Amniotic stem cell (primary cell): ENCODE measurements around the gene CLBA1.
"Not testable (repeated sequence)": the region's sequence is repeated elsewhere in the genome, so short reads cannot be mapped to it uniquely, and the experiment has no call there.

Source experiments
- DNase-seq: peaks from one replicate; lab custom pipeline; 2025; lab: John Stamatoyannopoulos, UW

The CLBA1 gene

DNA sequence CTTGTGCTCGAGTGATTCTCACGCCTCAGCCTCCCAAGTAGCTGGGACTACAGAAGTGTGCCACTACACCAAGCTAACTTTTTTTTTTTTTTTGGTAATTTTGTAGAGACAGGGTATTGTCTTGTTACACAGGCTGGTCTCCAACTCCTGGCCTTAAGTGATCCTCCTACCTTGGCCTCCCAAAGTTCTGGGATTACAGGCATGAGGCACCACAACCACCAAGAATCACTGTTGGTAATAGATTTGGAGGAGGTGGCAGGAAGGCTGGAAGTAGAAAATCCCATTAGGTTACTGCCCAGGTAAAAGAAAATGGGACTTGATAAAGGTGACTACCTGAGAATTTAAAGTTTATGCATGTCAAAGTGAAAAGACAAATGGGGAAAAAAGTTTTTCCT, 36.7 kb downstream of the CLBA1 start:
- no peak for DNase-seq

DNA sequence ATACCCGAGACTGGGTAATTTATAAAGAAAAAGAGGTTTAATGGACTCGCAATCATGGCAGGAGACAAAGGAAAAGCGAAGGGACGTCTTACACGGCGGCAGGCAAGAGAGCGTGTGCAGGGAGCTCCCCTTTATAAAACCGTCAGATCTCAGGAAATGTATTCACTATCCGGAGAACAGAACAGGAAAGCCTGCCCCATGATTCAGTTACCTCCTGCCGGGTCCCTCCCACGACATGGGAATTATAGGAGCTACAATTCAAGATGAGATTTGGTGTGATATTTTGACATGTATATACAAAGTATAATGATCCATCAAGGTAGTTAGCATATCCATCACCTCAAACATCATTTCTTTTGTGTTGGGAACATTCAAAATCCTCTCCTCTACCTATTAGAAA, 37.6 kb downstream of the CLBA1 start:
- DNase-seq, result no peak

DNA sequence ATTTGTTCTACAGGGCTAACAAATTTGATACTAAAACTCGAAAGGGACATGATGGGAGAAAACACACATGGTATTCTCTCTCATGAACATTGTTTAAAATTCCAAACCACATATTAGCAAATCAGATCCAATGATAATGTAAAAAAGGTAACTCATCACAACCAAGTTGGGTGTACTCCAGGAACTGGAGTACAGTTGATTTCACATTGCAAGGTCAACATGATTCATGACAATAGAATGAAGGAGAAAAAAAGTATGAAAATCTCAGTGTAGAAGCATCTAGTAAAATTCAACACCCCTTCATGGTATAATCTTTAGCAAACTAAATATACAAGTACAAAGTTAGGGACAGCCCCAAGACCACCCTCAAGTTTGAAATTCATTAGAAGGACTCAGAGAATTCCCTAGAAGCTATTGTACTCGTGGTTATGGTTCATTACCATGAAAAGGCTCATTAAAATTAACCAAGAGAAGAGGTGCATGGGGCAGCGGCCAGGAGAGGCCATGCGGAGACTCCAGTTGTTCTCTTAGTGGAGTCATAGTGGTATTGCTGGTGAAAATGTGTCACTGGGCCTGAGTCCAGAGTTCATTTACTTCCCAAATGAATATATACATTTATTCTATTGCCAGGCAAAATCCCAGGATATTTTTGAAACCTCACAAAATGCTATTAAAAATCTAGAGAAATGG, 38.3 kb downstream of the CLBA1 start:
- no peak for DNase-seq

DNA sequence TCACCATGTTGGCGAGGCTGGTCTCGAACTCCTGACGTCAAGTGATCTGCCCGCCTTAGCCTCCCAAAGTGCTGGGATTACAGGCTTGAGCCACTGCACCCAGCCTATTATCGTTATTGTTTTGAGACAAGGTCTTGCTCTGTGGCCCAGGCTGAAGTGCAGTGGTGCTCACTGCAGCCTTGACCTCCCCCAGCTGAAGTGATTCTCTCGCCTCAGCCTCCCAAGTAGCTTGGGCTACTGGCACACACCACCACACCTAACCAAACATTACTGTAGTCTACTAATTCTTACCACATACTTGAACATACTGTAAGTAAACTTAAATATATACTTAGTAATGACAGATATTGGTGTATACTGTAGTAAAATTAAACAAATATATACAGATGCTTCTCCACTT, 39.8 kb downstream of the CLBA1 start:
- DNase-seq, result no peak

DNA sequence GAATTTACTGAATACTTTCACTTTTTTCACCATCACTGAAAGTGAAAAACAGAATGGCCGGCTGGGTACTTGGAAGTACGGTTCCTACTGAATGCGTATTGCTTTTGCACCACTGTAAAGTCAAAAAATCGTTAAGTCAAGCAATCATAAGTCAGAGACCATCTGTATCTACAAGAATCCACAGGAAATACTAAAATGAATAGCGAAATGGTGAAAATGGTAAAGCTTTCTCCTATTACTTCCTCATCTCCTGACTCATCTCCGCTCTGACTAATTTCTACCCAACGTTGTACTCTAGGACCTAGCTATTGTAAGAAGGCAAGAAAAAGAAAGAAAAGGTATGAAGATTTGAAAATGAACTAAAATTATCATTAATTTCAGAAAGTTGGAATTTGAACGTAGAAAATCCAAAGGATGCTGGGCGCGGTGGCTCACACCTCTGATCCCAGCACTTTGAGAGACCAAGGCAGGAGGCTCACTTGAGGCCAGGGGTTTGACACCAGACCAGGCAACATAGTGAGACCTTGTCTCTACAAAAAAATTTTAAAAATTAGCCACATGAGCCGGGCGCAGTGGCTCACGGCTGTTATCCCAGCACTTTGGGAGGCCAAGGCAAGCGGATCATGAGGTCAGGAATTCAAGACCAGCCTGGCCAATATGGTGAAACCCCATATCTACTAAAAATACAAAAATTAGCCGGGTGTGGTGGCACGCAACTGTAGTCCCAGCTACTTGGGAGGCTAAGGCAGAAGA, 40.6 kb downstream of the CLBA1 start:
- DNase-seq, result no peak

DNA sequence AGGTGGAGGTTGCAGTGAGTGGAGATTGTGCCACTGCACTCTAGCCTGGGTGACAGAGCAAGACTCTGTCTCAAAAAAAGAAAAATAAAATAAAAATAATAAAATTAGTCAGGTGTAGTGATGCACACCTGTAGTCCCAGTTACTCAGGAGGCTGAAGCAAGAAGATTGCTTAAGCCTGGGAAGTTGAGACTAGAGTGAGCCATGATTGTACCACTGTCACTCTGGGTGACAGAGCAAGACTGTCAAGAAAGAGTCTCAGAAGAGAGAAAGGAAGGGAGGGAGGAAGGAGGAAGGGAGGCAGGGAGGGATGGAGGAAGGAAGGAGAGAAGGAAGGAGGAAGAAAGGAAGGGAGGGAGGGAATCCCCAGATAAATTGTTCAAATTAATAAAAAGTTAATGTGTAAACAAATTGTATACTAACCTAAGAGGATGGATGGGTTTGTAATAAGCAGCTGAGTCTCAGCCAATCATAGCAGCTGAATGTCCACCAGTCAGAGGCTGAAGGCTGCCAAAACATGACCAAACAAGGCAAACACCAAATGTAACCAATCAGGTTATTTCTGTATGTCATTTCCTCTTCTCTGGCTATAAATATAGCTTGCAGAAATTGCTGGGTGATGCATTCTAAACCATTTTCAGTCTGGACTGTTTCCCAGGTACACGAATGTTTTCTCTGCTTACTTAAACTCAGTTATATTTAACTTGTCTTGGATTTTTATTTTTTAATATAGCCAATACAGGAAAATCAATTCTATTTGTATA, 41.4 kb downstream of the CLBA1 start:
- no peak for DNase-seq

DNA sequence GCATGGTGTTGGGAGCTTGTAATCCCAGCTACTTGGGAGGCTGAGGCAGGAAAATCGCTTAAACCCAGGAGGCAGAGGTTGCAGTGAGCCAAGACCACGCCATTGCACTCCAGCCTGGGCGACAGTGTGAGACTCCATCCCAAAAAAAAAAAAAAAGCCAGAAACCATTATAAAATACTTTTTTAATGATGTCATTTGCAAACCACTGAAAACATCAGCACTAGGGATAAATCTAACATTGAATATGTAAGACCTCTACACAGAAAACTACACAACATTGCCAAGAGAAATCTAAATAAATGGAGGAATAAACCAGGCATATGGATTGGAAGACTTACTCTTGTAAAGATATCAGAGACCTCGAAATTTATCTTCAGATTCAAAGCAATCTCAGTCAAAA, 42.1 kb downstream of the CLBA1 start:
- DNase-seq, result not testable (repeated sequence)

DNA sequence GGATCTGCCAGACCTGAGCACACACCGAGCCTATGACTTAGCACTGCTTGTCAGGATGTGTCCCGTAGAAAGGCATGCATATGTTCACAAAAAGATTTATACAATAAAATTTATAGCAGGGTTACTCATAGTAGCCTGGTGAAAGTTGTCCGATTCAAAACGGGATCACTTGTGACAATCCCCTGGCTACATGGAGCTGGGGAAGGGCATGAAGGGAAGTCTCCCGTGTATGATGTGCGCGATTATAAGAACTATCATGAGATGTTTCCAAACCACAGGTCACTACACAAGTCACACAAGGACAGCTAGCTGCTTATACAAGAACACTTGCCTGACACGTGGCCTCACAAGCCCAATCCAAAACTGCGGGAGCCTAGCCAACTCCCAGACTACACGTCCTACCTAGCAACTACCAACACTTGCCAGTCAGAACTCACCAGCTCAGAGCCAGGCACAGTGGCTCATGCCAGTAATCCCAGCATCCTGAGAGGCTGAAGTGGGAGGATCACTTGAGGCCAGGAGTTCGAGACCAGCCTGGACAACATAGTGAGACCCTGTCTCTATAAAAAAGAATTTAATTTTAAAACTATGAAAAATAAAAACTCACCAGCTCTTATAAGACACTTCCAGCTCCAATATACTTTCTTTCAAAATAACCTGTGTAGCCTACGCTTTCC, 42.8 kb downstream of the CLBA1 start:
- DNase-seq, result no peak

DNA sequence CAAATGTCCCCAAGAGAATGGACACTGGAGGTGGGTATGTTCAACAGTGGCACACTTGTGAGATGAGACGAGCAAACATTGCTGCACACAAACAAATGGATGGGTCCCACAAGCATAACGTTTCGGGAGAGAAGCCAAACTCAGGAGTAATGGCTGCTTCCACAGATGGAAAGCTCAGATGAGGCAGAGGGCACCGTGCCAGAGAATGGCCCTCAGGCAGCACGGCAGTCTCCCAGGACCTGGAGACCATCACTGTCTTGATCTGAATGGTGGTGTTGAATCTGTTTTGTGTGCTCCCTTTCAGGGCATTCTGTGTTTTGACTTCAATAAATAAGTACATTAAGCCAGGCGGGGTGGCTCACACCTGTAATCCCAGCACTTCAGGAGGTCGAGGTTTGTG, 43.8 kb downstream of the CLBA1 start:
- no peak for DNase-seq

DNA sequence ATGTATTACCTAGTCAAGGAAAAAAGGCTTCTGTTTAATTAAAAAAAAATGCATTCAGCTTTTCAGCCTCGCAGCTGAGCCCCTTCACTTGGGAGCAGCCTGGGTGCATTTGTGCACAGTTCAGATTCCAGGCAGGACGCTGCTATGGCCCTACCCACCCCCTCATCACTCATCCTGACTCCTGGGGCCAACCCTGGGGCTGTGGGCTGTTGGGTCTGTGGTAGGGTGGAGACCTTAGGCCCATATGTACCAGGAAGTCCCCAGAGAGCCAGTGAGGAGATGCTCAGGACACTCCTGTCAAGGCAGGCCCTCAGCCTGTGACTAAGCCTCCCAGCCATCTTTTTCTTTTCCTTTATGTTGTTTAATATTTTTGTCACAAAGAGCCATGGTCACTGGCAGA, 44.6 kb downstream of the CLBA1 start:
- no peak for DNase-seq

DNA sequence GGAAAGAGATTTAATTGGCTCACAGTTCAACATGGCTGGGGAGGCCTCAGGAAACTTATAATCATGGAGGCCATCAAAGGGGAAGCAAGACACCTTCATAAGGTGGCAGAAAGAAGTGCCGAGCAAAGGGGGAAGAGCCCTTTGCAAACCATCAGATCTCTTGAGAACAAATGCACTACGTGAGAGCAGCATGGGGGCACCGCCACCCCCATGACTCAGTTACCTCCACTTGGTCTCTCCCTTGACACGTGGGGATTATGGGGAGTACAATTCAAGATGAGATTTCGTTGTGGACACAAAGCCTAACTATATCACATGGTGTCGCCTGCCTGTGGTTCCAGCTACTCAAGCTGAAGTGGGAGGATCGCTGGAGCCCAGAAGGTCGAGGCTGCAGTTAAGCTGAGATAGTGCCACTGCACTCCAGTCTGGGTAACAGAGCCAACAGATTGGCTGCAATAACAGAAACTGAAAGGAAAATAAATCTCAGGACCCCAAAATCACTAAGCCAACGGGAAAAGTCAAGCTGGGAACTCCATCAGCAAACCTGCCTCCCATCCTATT, 45.3 kb downstream of the CLBA1 start:
- no peak for DNase-seq

DNA sequence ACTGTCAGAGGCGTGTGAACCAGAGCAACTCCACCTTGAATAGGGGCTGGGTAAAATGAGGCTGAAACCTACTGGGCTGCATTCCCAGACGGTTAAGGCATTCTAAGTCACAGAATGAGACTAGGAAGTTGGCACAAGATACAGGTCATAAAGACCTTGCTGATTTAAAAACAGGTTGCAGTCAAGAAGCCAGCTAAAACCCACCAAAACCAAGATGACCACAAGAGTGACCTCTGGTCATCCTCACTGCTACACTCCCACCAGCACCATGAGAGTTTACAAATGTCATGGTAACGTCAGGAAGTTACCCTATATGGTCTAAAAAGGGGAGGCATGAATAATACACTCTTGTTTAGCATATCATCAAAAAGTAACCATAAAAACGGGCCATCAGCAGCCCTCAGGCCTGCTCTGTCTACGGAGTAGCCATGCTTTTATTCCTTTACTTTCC, 46.9 kb downstream of the CLBA1 start:
- DNase-seq, result not testable (repeated sequence)

DNA sequence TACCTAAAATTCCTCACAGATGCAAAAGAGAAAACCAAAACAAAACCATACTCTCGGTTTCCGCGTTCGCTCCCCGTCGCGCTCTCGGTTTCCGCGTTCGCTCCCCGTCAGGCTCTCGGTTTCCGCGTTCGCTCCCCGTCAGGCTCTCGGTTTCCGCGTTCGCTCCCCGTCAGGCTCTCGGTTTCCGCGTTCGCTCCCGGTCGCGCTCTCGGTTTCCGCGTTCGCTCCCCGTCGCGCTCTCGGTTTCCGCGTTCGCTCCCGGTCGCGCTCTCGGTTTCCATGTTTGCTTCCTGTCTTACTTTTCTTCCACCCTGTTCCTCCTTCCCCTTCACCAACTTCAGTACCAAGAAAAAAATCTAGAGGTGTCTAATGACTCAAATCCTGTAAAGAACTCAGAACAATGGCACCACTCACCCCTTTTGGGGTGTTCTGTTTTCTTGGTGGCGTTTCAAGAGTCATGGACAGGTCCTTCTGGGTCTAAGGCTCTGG, 47.9 kb downstream of the CLBA1 start:
- not testable (repeated sequence) for DNase-seq

DNA sequence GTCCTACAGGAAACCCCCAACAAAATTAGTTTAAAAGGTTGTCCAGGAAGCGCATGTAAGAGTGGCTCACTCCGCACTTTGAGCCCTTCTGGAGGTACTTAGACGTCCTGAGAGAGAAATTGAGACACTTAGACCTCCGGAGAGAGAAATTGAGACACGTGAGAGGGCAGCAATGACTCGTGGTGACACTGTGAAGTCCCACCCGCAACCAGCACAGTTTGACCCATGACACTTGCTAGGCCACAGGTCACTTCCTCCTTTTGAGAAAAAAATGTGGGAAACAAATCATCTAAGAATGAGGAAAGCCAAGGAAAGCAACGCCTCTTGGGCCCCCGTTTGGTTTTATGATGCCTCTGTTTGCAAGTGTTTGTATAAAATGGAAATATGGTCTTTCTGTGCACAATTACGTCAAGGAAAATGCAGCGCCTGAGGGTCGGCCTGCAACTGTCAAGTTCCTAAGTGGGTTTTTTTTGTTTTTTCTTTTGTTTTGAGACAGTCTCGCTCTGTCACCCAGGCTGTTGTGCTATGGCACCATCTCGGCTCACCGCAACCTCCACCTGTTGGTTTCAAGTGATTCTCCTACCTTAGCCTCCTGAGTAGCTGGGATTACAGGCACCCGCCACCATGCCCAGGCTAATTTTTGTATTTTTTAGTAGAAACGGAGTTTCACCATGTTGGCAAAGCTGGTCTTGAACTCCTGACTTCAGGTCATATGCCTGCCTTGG, 48.9 kb downstream of the CLBA1 start:
- no peak for DNase-seq

DNA sequence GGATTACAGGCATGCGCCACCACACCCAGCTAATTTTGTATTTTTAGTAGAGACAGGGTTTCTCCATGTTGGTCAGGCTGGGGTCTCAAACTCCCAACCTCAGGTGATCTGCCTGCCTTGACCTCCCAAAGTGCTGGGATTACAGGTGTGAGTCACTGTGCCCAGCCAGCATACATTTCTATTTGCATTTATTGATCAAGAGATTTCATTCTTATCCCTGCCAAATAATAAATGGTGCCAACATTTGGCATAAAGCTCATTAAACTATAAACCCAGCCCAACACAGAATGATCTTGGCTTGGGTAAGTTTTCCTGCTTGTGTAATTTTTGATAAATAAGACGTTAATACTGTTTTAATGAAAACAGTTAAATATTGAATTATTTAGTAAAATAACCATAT, 50.0 kb downstream of the CLBA1 start:
- DNase-seq, result not testable (repeated sequence)

DNA sequence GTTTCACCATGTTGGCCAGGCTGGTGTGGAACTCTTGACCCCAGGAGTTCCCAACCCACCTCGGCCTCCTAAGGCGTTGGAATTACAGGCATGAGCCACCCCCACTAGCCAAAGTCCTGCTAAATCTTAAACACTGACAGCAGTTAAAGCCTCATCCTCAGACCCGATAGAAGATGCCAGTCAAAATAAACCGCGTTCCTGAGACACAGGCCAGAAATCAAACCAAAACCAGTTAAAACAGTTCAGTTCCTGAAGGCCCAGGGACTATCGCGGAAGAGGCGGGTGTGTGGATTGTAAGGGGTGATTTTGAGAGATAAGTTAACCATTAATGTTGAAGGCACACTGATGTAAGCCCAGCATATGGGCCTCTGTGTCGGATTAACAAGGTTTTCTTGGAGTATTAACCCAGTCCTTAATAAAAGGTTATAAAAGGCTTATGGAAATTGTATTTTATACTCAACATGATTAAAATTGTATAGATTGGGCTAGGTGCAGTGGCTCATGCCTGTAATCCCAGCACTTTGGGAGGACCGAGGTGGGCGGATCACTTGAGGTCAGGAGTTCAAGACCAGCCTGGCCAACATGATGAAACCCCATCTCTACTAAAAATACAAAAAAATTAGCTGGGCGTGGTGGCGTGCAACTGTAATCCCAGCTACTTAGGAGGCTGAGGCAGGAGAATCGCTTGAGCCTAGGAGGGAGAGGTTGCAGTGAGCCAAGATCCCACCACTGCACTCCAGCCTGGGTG, 54.0 kb downstream of the CLBA1 start:
- no peak for DNase-seq

DNA sequence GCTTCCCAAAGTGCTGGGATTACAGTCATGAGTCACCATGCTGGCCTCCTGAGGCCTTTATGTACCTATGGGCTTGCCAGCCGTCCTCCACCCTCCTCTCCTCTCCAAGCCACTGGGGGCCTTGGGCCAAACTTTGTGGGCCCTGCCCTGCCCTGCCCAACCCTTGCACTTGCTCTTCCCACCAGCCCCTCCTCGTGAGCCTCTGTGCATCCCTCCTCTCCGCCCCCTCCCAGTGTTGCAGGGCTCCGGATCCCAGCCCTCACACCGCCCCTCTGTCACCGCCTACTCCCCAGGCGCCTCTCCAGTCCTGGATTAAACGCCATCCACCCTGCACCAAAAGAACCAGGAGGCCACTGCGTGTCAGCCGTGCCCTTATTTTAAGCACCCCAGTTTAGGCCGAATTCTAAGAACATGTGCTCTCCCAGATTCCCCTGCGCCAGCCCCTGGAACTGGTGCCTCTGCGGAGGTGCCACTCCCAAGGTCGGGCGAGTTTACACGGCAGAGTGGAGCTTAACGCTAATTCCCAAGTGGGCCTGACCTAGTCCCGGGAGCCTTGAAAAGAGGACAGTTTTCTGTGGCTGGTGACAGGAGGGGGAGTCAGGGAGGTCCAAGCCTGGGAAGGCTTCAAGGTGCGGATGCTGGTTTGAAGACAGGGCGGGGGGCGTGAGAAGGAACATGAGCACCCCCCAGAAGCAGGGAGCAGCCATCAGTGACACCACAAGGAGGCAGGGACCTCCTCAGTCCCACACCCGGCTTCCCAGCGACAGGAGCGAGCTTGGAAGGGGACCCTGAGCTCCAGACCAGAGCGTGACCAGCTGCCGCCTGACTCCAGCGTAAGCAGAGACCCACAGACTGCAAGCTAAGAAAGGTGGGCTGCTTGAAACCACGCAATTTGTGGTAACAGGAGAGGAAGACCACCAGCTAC, 56.5 kb downstream of the CLBA1 start:
- no peak for DNase-seq

DNA sequence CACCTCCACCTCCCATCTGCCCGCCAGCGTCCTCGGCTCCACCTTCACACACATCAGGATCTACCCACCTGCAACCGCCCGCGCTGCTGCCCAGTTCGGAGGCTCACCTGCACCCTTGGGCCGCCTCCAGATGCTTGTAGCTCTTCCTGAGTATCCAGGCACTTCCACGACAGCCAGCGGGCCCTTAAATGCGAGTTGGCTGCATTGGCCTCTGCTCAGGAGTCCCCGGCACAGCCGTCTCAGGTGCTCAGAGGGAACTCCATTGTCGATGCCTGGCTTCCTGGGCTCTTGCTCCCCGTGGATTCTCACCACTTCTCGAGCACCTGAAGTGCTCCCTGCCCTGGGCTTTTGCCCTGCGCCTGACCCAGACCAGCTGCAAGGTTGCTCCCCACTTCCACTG, 57.2 kb downstream of the CLBA1 start:
- no peak for DNase-seq

DNA sequence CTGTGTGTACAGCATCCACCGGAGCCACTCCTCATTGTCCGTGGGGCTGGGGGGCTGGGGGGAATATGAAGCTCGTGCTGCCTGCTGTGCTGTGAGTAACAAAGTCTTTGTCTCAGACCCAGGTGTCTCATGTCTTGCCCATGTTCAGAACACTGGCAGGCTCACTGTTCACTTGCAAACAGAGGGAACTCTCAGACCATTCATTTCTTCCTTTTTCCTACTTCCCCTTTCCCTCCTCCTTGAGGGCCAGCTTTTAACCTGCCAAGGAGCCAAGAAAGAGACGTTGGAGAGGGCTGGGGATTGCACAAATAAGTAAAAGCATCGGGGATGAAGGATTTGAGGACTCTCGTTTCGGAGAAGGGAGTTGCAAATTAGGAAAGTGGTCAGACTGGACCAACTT, 58.1 kb downstream of the CLBA1 start:
- DNase-seq, result no peak
